Jurkat, Clone E6-1 (cell line): Measurements from ENCODE around the gene HBZ.
"Not testable (repeated sequence)": the region's sequence is repeated elsewhere in the genome, so short reads cannot be mapped to it uniquely, and the experiment has no call there.

Experiments
- DNase-seq: peaks from one replicate; pipeline ENCODE4 v3.0.0-alpha.2; 2011; ENCODE audit warnings: low read depth, low spot score
- H3K4me3 ChIP-seq: 2 replicates; pipeline ENCODE4 v1.5.1; 2011; ENCODE audit warnings: mild to moderate bottlenecking, low read length, control low read depth, moderate library complexity

Gene HBZ

GRCh38 chr16:162271-162991 is 10.0 kb downstream of the HBZ start:
- no peak for DNase-seq
- H3K4me3 ChIP-seq: no peak overlapping the region

- not testable (repeated sequence) for DNase-seq, H3K4me3 ChIP-seq
Measured at GRCh38 chr16:163139-163538, 10.7 kb downstream of the HBZ start.

- DNase-seq, H3K4me3 ChIP-seq: not testable (repeated sequence)
Measured at GRCh38 chr16:163696-164095, 11.3 kb downstream of the HBZ start.

GRCh38 chr16:164134-164823 is 11.8 kb downstream of the HBZ start:
- not testable (repeated sequence) for DNase-seq, H3K4me3 ChIP-seq

- no peak overlapping the region for H3K4me3 ChIP-seq
- no peak for DNase-seq
Measured at GRCh38 chr16:164827-165538, 12.5 kb downstream of the HBZ start.

- no peak within 1 kb of the TSS for H3K4me3 ChIP-seq
- DNase-seq: no peak
Measured at GRCh38 chr16:165539-166374, 13.3 kb downstream of the HBZ start, which contains the start of gene HBM. TSS of gene HBM (plus strand) at chr16:165978. CDS start at chr16:165998, 20 bp downstream.

GRCh38 chr16:166375-167121 is 14.1 kb downstream of the HBZ start:
- no peak overlapping the region for H3K4me3 ChIP-seq

GRCh38 chr16:167122-167690 is 14.8 kb downstream of the HBZ start:
- DNase-seq: no peak
- no peak overlapping the region for H3K4me3 ChIP-seq

More at GRCh38 chr16:166375-167121, 14.1 kb downstream of the HBZ start:
- DNase-seq: no peak

- no peak for DNase-seq
- H3K4me3 ChIP-seq: no peak overlapping the region
Measured at GRCh38 chr16:168424-168823, 16.0 kb downstream of the HBZ start.

GRCh38 chr16:169014-169413 is 16.6 kb downstream of the HBZ start:
- no peak overlapping the region for H3K4me3 ChIP-seq
- DNase-seq: no peak

- not testable (repeated sequence) for DNase-seq, H3K4me3 ChIP-seq
Measured at GRCh38 chr16:170088-170507, 17.7 kb downstream of the HBZ start.

- DNase-seq: no peak
- no peak overlapping the region for H3K4me3 ChIP-seq
Measured at GRCh38 chr16:170788-171187, 18.3 kb downstream of the HBZ start.

- H3K4me3 ChIP-seq, DNase-seq: not testable (repeated sequence)
Measured at GRCh38 chr16:172374-172941, 20.0 kb downstream of the HBZ start, which contains the start of gene HBA2. TSS of gene HBA2 (plus strand) at chr16:172876. CDS start at chr16:172913, 37 bp downstream.

GRCh38 chr16:173211-173854 is 20.9 kb downstream of the HBZ start:
- not testable (repeated sequence) for H3K4me3 ChIP-seq, DNase-seq

- not testable (repeated sequence) for H3K4me3 ChIP-seq, DNase-seq
Measured at GRCh38 chr16:173928-174769, 21.7 kb downstream of the HBZ start.
